Pancreas (tissue), 10 donors: Measurements from ENCODE around the gene ENAM. TPM values are rescaled to one million over a fixed set of nuclear protein-coding genes. Genes with fewer than 3 reads are reported as not detected.
A peak's percentile ranks its signal among the peaks of the same experiment; 100 is the strongest.

Experiments
- ATAC-seq, 4 donors: fragments of 200-7000 bp; cut with Tn5 transposase; one replicate each; pipeline versions ENCODE4 v1.8.0 to v1.9.1; 2020; ENCODE audit warnings: mild to moderate bottlenecking in 4 of 4, moderate library complexity in 4 of 4
- DNase-seq, 6 donors: peaks; one replicate each; pipeline ENCODE4 v3.0.0-alpha.2; 2020
- FAIRE-seq: peaks from 2 replicates; lab custom pipeline; 2012; peaks lifted over from hg19 to GRCh38; lab: Jason Lieb, UNC
- H3K27ac ChIP-seq, 4 donors: fragments of 200-600 bp; sonication (generic); 1 replicate in 3 of 4; 2 replicates in 1 of 4; pipeline versions ENCODE4 v1.5.0 to v1.8.0; 2020
- H3K27me3 ChIP-seq, 4 donors: fragments of 200-600 bp; one replicate each; pipeline ENCODE4 v1.8.0; 2021
- H3K36me3 ChIP-seq, 3 donors: fragments of 200-600 bp; sonication (generic) in 1 of 3; one replicate each; pipeline versions ENCODE4 v1.5.0 to v1.8.0; 2020 to 2021
- H3K4me1 ChIP-seq, 3 donors: fragments of 200-600 bp; one replicate each; pipeline ENCODE4 v1.8.0; 2021
- H3K4me3 ChIP-seq, 4 donors: fragments of 200-600 bp; sonication (generic) in 2 of 4; one replicate each; pipeline versions ENCODE4 v1.5.0 to v1.8.0; 2020 to 2021
- H3K9me3 ChIP-seq, 4 donors: fragments of 200-600 bp; one replicate each; pipeline ENCODE4 v1.8.0; 2021
- CTCF ChIP-seq, 4 donors: fragments of 200-600 bp; sonication (generic) in 3 of 4; IDR thresholded peaks; one replicate each; pipeline versions ENCODE4 v1.5.0 to v1.8.0; 2021; ENCODE audit warnings: antibody characterized with exemption in 4 of 4
- WGBS, 2 donors: extraction: QIAGEN DNeasy Blood & Tissue Kit; methylation state at CpG; one replicate each; pipeline ENCODE4 v1.1.7; 2013; 5-methylcytosine and 5-hydroxymethylcytosine counted together
- intact Hi-C, 3 donors: fragments of 100-400 bp; cut with DNase I; formaldehyde crosslinking; loops; one replicate each; pipeline versions ENCODE4 v1.11.1 to v1.14.2; 2022
- polyA plus RNA-seq, 2 donors: library from polyadenylated mRNA; stranded (reverse); fragments of 200-250 nt; gene quantifications; one replicate each; pipeline ENCODE4 v1.2.3, GENCODE V29; 2013
- total RNA-seq, 6 donors: library from RNA; stranded (reverse); fragmentation: NEBNext Ultra II Directional in 4 of 6; extraction: Animal tissue kit (Norgen Biotek cat#: 25700) in 4 of 6; gene quantifications; one replicate each; pipeline versions ENCODE4 v1.2.1 to v1.2.4, GENCODE V29; 2021 to 2023
- donor health status: healthy with polysubstance abuse.
- donor health status: DM: no; HTN: no; CAD: no; lungs with moderate emphysema.
- donor health status: DM: no; HTN: no; CAD: no.
- donor health status: control.
- donor health status: control.
- donor health status: Bipolar disorder and iron deficiency.
- donor health status: DM: yes; HTN: yes; CAD: no.
- donor health status: DM: no; HTN: no; CAD: no.
- donor health status: DM: no; HTN: no; CAD: no.
- donor health status: DM: yes; HTN: yes; CAD: no.

Gene ENAM
- total and polyA plus RNA-seq, 8 donors, result 0.57 to 3.2 (median 1.3) TPM

- H3K27me3 ChIP-seq, result no peaks in the 10 kb centered on the region
- FAIRE-seq, result no peak
- WGBS, 2 donors, result 91 to 94% methylated on average over 2 of the region's 2 CpGs
Measured at GRCh38 chr4:70619778-70620177, 8.8 kb upstream of the ENAM start.

GRCh38 chr4:70623323-70623722 is 5.2 kb upstream of the ENAM start:
- DNase-seq (no peak), FAIRE-seq (no peak), ATAC-seq (no peak)
- TF ChIP-seq CTCF (IDR thresholded peaks at IDR 0.05), result no peak
- intact Hi-C loops, result no loop called here
- Histone ChIP-seq H3K36me3 (no peaks in the 10 kb centered on the region), H3K27me3 (no peaks in the 10 kb centered on the region), H3K4me1 (no peaks in the 10 kb centered on the region), H3K4me3 (no peak overlapping the region), H3K9me3 (no peaks in the 10 kb centered on the region), H3K27ac (no peak overlapping the region)
- WGBS, 2 donors, result 92 to 99% methylated on average over 3 of the region's 3 CpGs

More at GRCh38 chr4:70619778-70620177, 8.8 kb upstream of the ENAM start:
- H3K4me3 ChIP-seq, result no peak overlapping the region
- H3K4me1 ChIP-seq, result no peaks in the 10 kb centered on the region
- H3K27ac ChIP-seq, result no peak overlapping the region
- no peaks in the 10 kb centered on the region for H3K36me3 ChIP-seq
- intact Hi-C loops, result no loop called here
- TF ChIP-seq CTCF (IDR thresholded peaks at IDR 0.05), result no peak
- no peak for DNase-seq
- ATAC-seq, result no peak
- no peaks in the 10 kb centered on the region for H3K9me3 ChIP-seq

- no peaks in the 10 kb centered on the region for H3K4me1 ChIP-seq
- no peaks in the 10 kb centered on the region for H3K9me3 ChIP-seq
- ATAC-seq, result peak in 3 of 4 donors; percentile 25 to 56 (median 51)
- no peaks in the 10 kb centered on the region for H3K27me3 ChIP-seq
- 13 to 19% methylated on average over 1 of the region's 1 CpG for WGBS, 2 donors
- intact Hi-C loops, result no loop called here
- peak overlapping the region in 1 of 4 donors; percentile 1 for H3K27ac ChIP-seq
- DNase-seq, result no peak
- no peaks in the 10 kb centered on the region for H3K36me3 ChIP-seq
- TF ChIP-seq CTCF (IDR thresholded peaks at IDR 0.05), result no peak
- no peak for FAIRE-seq
- H3K4me3 ChIP-seq, result no peak overlapping the region
Measured at GRCh38 chr4:70624226-70624793, 4.2 kb upstream of the ENAM start.

GRCh38 chr4:70627620-70628019 is 924 bp upstream of the ENAM start:
- no peak for FAIRE-seq
- intact Hi-C loops, result no loop called here
- H3K4me1 ChIP-seq, result no peaks in the 10 kb centered on the region

More at GRCh38 chr4:70627620-70628019, 924 bp upstream of the ENAM start:
- Histone ChIP-seq H3K27me3 (no peaks in the 10 kb centered on the region), H3K4me3 (no peak overlapping the region), H3K27ac (no peak overlapping the region), H3K36me3 (no peaks in the 10 kb centered on the region), H3K9me3 (no peaks in the 10 kb centered on the region)
- WGBS, 2 donors, result 58 to 66% methylated on average over 1 of the region's 1 CpG
- no peak for ATAC-seq
- no peak for DNase-seq
- TF ChIP-seq CTCF (IDR thresholded peaks at IDR 0.05), result no peak
